ENCODE measurements around the gene THRSP.
"Not testable (repeated sequence)": the region's sequence is repeated elsewhere in the genome, so short reads cannot be mapped to it uniquely, and the experiment has no call there.

The THRSP gene, protein sequence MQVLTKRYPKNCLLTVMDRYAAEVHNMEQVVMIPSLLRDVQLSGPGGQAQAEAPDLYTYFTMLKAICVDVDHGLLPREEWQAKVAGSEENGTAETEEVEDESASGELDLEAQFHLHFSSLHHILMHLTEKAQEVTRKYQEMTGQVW

DNA sequence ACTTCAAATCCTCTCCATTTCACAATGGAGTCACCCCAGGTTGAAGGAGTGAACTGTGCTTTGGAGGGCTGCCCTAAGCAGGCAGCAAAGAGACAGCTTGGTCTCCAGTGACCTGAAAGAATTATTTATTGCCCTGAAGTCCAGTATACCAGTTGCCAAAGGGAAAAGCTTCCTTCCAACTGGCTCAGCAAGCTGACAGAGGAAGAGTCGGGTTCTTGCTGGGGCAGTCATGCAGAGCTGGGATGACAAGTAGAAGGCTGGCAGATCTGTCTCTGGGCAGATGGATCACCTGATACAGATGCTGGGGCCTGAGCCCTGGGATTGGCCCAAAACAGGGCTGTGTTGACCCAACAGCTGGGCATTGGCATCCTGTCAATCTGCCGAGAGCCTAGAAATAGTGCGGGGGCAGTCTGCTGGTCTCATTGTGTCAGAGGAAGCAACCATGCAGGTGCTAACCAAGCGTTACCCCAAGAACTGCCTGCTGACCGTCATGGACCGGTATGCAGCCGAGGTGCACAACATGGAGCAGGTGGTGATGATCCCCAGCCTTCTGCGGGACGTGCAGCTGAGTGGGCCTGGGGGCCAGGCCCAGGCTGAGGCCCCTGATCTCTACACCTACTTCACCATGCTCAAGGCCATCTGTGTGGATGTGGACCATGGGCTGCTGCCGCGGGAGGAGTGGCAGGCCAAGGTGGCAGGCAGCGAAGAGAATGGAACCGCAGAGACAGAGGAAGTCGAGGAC is at the start of gene THRSP:
Gene THRSP, plus strand, starts transcription at position 422 of the 742 bp plus-strand sequence. Its CDS starts 21 bp downstream, at position 443.
- Histone ChIP-seq H3K27me3 (ENCODE audit: control insufficient read depth in 5 of 5, insufficient read depth in 4 of 5, low read length in 5 of 5) (no peaks in the 10 kb centered on the region), H3K4me3 (ENCODE audit: low read depth in 1 of 5, low read length in 5 of 5) (peak within 1 kb of the TSS; percentile 54 to 97 (median 69)), H3K9me3 (ENCODE audit: control insufficient read depth in 5 of 5, low read length in 5 of 5) (no peaks in the 10 kb centered on the region), H3K36me3 (ENCODE audit: control insufficient read depth in 5 of 5, insufficient read depth in 5 of 5, low read length in 5 of 5) (peaks cover 5 to 10% (median 9%) of the 10 kb centered on the region in 5 donors), H3K4me1 (ENCODE audit: control insufficient read depth in 5 of 5, insufficient read depth in 5 of 5, low read length in 5 of 5) (peaks cover 0 to 45% (median 39%) of the 10 kb centered on the region in 5 donors), H3K9ac (ENCODE audit: low read length in 5 of 5) (peak within 1 kb of the TSS; percentile 14 to 68 (median 34)), H3K27ac (ENCODE audit: low read depth, low read length) (peak within 1 kb of the TSS; percentile 82)

DNA sequence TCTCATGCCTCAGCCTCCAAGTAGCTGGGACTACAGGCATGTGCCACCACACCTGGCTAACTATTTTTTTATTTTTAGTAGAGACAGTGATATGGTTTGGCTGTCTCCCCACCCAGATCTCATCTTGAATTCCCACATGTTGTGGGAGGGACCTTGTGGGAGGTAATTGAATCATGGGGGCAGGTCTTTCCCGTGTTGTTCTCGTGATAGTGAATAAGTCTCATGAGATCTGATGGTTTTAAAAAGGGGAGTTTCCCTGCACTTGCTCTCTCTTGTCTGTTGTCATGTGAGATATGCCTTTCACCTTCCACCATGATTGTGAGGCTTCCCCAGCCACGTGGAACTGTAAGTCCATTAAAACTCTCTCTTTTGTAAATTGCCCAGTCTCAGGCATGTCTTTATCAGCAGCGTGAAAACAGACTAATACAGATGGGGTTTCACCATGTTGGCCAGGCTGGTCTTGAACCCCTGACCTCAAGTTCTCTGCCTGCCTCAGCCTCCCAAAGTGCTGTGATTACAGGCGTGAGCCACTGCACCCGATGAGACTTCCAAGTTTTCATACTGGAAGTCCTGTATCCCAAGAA is 48.6 kb upstream of the THRSP start:
- not testable (repeated sequence) for H3K9me3 ChIP-seq (ENCODE audit: control insufficient read depth in 5 of 5, low read length in 5 of 5); H3K27ac ChIP-seq (ENCODE audit: low read depth, low read length); H3K27me3 ChIP-seq (ENCODE audit: control insufficient read depth in 5 of 5, insufficient read depth in 4 of 5, low read length in 5 of 5); H3K4me3 ChIP-seq (ENCODE audit: low read depth in 1 of 5, low read length in 5 of 5); H3K9ac ChIP-seq (ENCODE audit: low read length in 5 of 5); H3K4me1 ChIP-seq (ENCODE audit: control insufficient read depth in 5 of 5, insufficient read depth in 5 of 5, low read length in 5 of 5); H3K36me3 ChIP-seq (ENCODE audit: control insufficient read depth in 5 of 5, insufficient read depth in 5 of 5, low read length in 5 of 5)

GRCh38 chr11:78015878-78016277 is 47.8 kb upstream of the THRSP start:
- Histone ChIP-seq H3K4me3 (ENCODE audit: low read depth in 1 of 5, low read length in 5 of 5) (no peak overlapping the region), H3K9ac (ENCODE audit: low read length in 5 of 5) (no peak overlapping the region), H3K4me1 (ENCODE audit: control insufficient read depth in 5 of 5, insufficient read depth in 5 of 5, low read length in 5 of 5) (no peaks in the 10 kb centered on the region), H3K27me3 (ENCODE audit: control insufficient read depth in 5 of 5, insufficient read depth in 4 of 5, low read length in 5 of 5) (no peaks in the 10 kb centered on the region), H3K36me3 (ENCODE audit: control insufficient read depth in 5 of 5, insufficient read depth in 5 of 5, low read length in 5 of 5) (peaks cover 0 to 3% (median 0%) of the 10 kb centered on the region in 5 donors), H3K9me3 (ENCODE audit: control insufficient read depth in 5 of 5, low read length in 5 of 5) (no peaks in the 10 kb centered on the region), H3K27ac (ENCODE audit: low read depth, low read length) (no peak overlapping the region)

GRCh38 chr11:78019808-78020207 is 43.9 kb upstream of the THRSP start:
- Histone ChIP-seq H3K4me1 (ENCODE audit: control insufficient read depth in 5 of 5, insufficient read depth in 5 of 5, low read length in 5 of 5) (peaks cover 0 to 13% (median 11%) of the 10 kb centered on the region in 5 donors), H3K36me3 (ENCODE audit: control insufficient read depth in 5 of 5, insufficient read depth in 5 of 5, low read length in 5 of 5) (peaks cover 0 to 3% (median 0%) of the 10 kb centered on the region in 5 donors), H3K27me3 (ENCODE audit: control insufficient read depth in 5 of 5, insufficient read depth in 4 of 5, low read length in 5 of 5) (no peaks in the 10 kb centered on the region), H3K9me3 (ENCODE audit: control insufficient read depth in 5 of 5, low read length in 5 of 5) (no peaks in the 10 kb centered on the region), H3K4me3 (ENCODE audit: low read depth in 1 of 5, low read length in 5 of 5) (no peak overlapping the region), H3K9ac (ENCODE audit: low read length in 5 of 5) (no peak overlapping the region), H3K27ac (ENCODE audit: low read depth, low read length) (no peak overlapping the region)

- H3K4me3 ChIP-seq (ENCODE audit: low read depth in 1 of 5, low read length in 5 of 5), result no peak overlapping the region
- H3K9ac ChIP-seq (ENCODE audit: low read length in 5 of 5), result no peak overlapping the region
- H3K36me3 ChIP-seq (ENCODE audit: control insufficient read depth in 5 of 5, insufficient read depth in 5 of 5, low read length in 5 of 5), result peaks cover 0 to 3% (median 0%) of the 10 kb centered on the region in 5 donors
- no peaks in the 10 kb centered on the region for H3K27me3 ChIP-seq (ENCODE audit: control insufficient read depth in 5 of 5, insufficient read depth in 4 of 5, low read length in 5 of 5)
- no peaks in the 10 kb centered on the region for H3K9me3 ChIP-seq (ENCODE audit: control insufficient read depth in 5 of 5, low read length in 5 of 5)
- no peak overlapping the region for H3K27ac ChIP-seq (ENCODE audit: low read depth, low read length)
- peaks cover 0 to 13% (median 11%) of the 10 kb centered on the region in 5 donors for H3K4me1 ChIP-seq (ENCODE audit: control insufficient read depth in 5 of 5, insufficient read depth in 5 of 5, low read length in 5 of 5)
These were observed 43.4 kb upstream of the THRSP start for GRCh38 chr11:78020246-78020645.

DNA sequence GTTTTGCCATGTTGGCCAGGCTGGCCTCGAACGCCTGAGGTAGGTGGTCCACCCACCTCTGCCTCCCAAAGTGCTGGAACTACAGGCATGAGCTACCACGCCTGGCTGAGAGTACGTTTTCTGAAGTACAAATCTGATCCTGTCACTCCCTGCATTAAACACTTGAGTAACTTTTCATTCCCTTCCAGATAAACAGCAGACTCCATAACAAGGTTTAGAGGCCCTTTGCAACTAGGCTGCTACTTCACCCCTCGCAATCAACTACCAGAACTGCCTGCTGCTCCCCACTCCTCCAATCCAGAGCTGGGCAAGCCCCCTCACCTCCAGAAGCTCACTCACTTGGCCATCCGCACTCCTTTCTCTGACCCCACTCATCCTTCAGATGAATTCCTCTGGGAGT is 42.0 kb upstream of the THRSP start:
- no peak overlapping the region for H3K27ac ChIP-seq (ENCODE audit: low read depth, low read length)

DNA sequence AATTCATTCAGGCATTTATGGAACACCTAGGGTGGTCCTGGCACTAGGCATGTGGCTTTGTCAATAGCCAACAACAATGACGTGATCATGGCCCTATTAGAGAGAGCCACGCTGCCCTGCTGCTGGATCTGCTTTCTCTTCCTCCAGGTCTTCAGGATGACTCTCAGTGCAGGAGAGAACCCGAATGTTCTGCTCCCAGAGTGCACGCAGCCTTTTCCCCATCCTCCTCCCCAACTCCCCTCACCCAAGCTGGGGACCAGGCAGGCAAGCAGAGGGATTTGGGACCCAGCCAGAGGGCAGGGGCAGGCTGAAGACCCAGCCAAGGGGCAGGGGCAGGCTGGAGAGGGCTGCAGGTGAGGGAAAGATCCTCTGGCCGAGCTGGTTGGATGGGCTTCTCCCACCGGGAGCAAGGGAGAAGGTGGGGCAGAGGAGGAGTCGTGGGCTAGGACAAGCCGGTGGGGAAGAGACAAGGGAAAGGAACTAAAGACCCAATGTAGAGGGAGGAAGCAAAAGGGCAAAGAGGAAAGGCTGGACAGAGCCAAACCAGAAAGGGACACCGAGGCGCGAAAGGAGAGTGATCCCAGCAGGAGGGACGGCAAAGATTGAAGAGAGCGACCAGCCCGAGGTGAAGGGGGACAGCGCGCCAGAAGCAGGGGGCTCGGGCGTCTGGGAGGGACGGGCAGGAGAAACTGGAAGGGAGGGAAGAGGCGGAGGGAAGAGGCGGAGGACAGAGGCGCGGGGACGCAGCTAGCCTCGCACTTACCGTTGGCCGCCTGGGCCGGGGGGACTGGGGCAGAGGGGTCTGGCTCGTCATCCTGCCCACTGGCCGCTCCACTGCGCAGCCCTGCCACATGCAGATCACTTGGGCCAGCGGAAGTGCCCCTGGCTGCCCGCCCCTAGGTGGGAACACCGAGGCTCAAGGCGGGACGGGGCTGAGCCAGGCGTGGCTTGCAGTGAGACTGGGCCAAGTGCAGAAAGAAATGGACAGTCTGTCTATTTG is 41.0 kb upstream of the THRSP start, which contains the start of gene KCTD14:
Gene KCTD14, minus strand, starts transcription at position 880 of the 1,000 bp plus-strand sequence. Its CDS starts 27 bp downstream, at position 853.
- Histone ChIP-seq H3K27me3 (ENCODE audit: control insufficient read depth in 5 of 5, insufficient read depth in 4 of 5, low read length in 5 of 5) (no peaks in the 10 kb centered on the region), H3K4me3 (ENCODE audit: low read depth in 1 of 5, low read length in 5 of 5) (peak within 1 kb of the TSS; percentile 61 to 70 (median 67)), H3K36me3 (ENCODE audit: control insufficient read depth in 5 of 5, insufficient read depth in 5 of 5, low read length in 5 of 5) (no peaks in the 10 kb centered on the region), H3K9me3 (ENCODE audit: control insufficient read depth in 5 of 5, low read length in 5 of 5) (no peaks in the 10 kb centered on the region), H3K9ac (ENCODE audit: low read length in 5 of 5) (peak within 1 kb of the TSS in 4 of 5 donors; percentile 48 to 77 (median 62)), H3K4me1 (ENCODE audit: control insufficient read depth in 5 of 5, insufficient read depth in 5 of 5, low read length in 5 of 5) (peaks cover 0 to 13% (median 11%) of the 10 kb centered on the region in 5 donors), H3K27ac (ENCODE audit: low read depth, low read length) (no peak within 1 kb of the TSS)

More for the DNA sequence above, 42.0 kb upstream of the THRSP start:
- H3K9ac ChIP-seq (ENCODE audit: low read length in 5 of 5), result no peak overlapping the region
- no peaks in the 10 kb centered on the region for H3K27me3 ChIP-seq (ENCODE audit: control insufficient read depth in 5 of 5, insufficient read depth in 4 of 5, low read length in 5 of 5)
- H3K4me3 ChIP-seq (ENCODE audit: low read depth in 1 of 5, low read length in 5 of 5), result no peak overlapping the region
- peaks cover 0 to 2% (median 0%) of the 10 kb centered on the region in 5 donors for H3K36me3 ChIP-seq (ENCODE audit: control insufficient read depth in 5 of 5, insufficient read depth in 5 of 5, low read length in 5 of 5)
- H3K9me3 ChIP-seq (ENCODE audit: control insufficient read depth in 5 of 5, low read length in 5 of 5), result no peaks in the 10 kb centered on the region
- H3K4me1 ChIP-seq (ENCODE audit: control insufficient read depth in 5 of 5, insufficient read depth in 5 of 5, low read length in 5 of 5), result peaks cover 0 to 13% (median 11%) of the 10 kb centered on the region in 5 donors

- no peaks in the 10 kb centered on the region for H3K27me3 ChIP-seq (ENCODE audit: control insufficient read depth in 5 of 5, insufficient read depth in 4 of 5, low read length in 5 of 5)
- peak overlapping the region in 3 of 5 donors; percentile 48 to 65 (median 60) for H3K9ac ChIP-seq (ENCODE audit: low read length in 5 of 5)
- H3K4me1 ChIP-seq (ENCODE audit: control insufficient read depth in 5 of 5, insufficient read depth in 5 of 5, low read length in 5 of 5), result peaks cover 0 to 13% (median 11%) of the 10 kb centered on the region in 5 donors
- H3K4me3 ChIP-seq (ENCODE audit: low read depth in 1 of 5, low read length in 5 of 5), result peak overlapping the region in 4 of 5 donors; percentile 61 to 70 (median 68)
- H3K27ac ChIP-seq (ENCODE audit: low read depth, low read length), result no peak overlapping the region
- no peaks in the 10 kb centered on the region for H3K9me3 ChIP-seq (ENCODE audit: control insufficient read depth in 5 of 5, low read length in 5 of 5)
- H3K36me3 ChIP-seq (ENCODE audit: control insufficient read depth in 5 of 5, insufficient read depth in 5 of 5, low read length in 5 of 5), result no peaks in the 10 kb centered on the region
These were observed 40.2 kb upstream of the THRSP start for GRCh38 chr11:78023426-78023825.

DNA sequence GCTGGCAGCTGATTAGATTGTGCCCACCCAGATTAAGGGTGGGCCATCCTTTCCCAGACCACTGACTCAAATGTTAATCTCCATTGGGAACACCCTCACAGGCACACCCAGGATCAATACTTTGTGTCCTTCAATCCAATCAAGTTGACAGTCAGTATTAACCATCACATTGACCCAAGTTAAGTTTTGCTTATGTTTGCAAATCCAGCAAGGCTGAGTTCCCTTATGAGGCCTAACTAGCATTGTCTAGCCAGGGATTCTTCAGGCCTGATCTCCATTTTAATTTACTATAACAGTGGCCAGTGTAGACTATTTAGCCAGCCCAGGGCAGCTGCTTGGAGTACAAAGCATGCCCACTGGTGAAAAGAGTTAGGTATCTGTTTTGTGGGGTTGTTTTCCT is 38.3 kb upstream of the THRSP start:
- H3K9ac ChIP-seq (ENCODE audit: low read length in 5 of 5), result no peak overlapping the region
- H3K9me3 ChIP-seq (ENCODE audit: control insufficient read depth in 5 of 5, low read length in 5 of 5), result no peaks in the 10 kb centered on the region
- H3K4me1 ChIP-seq (ENCODE audit: control insufficient read depth in 5 of 5, insufficient read depth in 5 of 5, low read length in 5 of 5), result peaks cover 0 to 15% (median 14%) of the 10 kb centered on the region in 5 donors
- H3K36me3 ChIP-seq (ENCODE audit: control insufficient read depth in 5 of 5, insufficient read depth in 5 of 5, low read length in 5 of 5), result no peaks in the 10 kb centered on the region
- H3K27ac ChIP-seq (ENCODE audit: low read depth, low read length), result no peak overlapping the region
- H3K27me3 ChIP-seq (ENCODE audit: control insufficient read depth in 5 of 5, insufficient read depth in 4 of 5, low read length in 5 of 5), result no peaks in the 10 kb centered on the region
- H3K4me3 ChIP-seq (ENCODE audit: low read depth in 1 of 5, low read length in 5 of 5), result no peak overlapping the region
